HG03159 (cell line): Measurements from ENCODE around the gene NMNAT1.
"Not testable (repeated sequence)": the region's sequence is repeated elsewhere in the genome, so short reads cannot be mapped to it uniquely, and the experiment has no call there.

Source experiments
- ATAC-seq: cut with Tn5 transposase; IDR thresholded peaks from one replicate; pipeline ENCODE4 v1.9.1; 2021; ENCODE audit warnings: mild to moderate bottlenecking, moderate library complexity; ENCODE audit not compliant: unreplicated experiment

The NMNAT1 gene

GRCh38 chr1:9917901-9918300, 25.4 kb upstream of the NMNAT1 start:
- no peak for ATAC-seq

GRCh38 chr1:9920606-9921005, 22.7 kb upstream of the NMNAT1 start:
- ATAC-seq, result no peak

DNA sequence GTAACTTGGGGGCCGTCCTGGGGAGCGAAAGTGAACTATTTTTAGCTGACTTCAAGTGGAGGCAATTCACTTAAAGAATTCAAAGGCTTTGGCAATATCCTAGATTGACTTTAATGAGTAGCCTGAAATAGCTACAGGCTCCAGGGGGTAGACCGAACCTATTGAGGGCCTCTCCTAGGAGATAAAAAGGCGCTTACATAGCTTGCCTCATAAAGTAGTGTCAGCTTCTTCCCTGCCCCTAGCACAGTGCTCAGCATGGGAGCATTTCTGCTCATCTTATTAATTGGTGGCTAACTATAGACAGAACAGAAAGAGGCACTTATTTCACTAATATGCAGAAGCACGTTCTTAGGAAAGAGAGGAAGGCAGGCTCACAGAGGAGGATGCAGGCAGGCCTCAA, 20.9 kb upstream of the NMNAT1 start:
- ATAC-seq, result no peak

- no peak for ATAC-seq
Measured at GRCh38 chr1:9927259-9927658, 16.0 kb upstream of the NMNAT1 start.

GRCh38 chr1:9929431-9930385, 13.6 kb upstream of the NMNAT1 start:
- ATAC-seq, result no peak

DNA sequence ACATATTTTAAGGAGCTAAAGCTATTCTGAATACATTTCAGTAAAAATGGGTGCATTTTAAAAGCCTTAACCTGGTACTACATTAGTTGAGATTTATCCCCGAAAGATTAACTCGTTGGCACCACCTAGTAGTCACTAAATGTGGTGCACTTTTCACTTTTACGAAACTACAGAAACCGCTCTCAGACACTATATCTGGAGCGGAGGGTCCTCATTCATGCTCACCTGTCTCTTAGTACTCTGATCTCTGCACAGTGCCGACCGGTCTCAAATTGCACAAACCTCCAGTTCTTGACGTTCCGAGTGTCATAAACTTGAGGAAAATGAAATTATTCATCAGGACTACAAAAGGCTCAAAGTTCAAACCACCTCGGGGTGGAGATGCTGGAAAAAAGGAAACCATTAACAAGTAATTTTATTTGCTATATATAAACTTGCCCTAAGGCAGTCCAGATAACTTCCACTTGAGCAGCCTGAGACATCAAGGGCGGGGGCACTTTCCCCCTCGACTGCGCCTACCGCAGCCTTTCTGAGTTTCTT, 806 bp upstream of the NMNAT1 start:
- ATAC-seq, result peak; percentile 8

GRCh38 chr1:9946315-9946714, 3.0 kb downstream of the NMNAT1 start:
- ATAC-seq, result no peak

GRCh38 chr1:9957726-9958125, 14.5 kb downstream of the NMNAT1 start:
- ATAC-seq, result no peak

DNA sequence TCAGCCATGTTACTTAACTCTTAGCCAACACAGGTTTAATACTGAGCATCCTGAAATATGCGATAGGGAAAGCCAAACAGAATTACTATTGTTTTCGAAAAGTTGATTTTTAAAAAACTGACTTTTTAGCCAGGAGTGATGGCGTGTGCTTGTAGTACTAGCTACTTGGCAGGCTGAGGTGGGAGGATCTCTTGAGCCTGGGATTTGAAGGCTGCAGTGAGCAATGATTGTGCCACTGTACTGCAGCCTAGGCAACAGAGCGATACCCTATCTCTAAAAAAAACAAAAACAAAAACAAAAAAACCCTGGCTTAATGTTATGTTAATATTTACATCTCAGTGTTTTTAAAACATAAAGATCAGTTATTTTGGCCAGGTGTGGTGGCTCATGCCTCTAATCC, 16.7 kb downstream of the NMNAT1 start:
- no peak for ATAC-seq

- no peak for ATAC-seq
Measured at GRCh38 chr1:9960706-9961562, 17.7 kb downstream of the NMNAT1 start.

DNA sequence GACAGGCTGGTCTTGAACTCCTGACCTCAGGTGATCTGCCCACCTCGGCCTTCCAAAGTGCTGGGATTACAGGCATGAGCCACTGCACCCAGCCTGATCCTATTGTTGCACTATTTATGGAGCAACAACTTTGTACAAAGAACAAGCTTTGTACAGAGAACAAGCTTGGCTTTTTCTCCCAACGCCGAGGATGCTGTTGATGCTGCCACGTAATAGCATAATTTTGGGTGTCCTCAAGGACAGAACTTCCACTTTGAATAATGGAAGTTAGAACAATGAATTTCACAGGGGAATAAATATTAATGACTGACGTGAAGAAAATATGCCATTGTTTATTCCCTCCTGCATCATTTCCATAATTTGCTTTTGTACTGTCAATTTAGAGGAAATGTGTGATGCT, 41.0 kb downstream of the NMNAT1 start:
- no peak for ATAC-seq

DNA sequence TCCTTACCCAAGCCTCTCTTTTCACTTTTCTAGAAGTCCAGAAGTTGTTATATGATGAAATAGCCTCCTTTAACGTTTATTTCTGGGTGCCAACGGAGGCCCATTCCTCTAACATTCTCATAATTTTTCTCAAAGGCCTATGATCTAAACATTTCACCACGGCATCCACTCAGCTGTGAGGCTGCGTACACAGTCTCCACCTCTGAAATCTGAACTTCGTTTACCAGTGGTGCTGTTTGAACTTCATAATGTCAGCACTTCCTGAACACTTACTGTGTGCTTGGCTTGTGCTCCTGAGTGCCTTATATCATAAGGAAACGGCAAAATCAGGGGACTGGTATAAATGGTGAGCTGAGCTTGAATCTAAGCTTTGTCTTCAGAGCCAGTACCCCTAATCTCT, 41.7 kb downstream of the NMNAT1 start:
- ATAC-seq, result no peak

DNA sequence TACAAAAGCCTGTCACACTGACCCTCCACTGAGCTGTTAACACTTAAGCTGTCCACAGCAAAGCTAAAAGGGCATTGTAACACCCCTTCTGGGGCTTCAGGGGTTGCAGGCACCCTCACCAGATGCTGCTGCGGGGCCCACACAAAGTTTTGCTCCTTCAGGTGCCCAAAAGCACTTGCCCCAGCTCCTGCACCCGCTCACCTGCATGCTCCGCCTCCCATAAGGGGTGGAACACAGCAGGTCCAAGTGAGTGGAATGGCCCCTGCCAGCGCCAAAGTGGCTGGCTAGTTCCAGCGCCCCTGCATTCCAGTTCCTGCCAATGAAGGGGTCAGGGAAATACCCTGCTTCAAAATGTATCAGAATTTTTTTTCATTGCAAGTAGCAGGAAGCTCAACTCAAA, 46.5 kb downstream of the NMNAT1 start:
- no peak for ATAC-seq

DNA sequence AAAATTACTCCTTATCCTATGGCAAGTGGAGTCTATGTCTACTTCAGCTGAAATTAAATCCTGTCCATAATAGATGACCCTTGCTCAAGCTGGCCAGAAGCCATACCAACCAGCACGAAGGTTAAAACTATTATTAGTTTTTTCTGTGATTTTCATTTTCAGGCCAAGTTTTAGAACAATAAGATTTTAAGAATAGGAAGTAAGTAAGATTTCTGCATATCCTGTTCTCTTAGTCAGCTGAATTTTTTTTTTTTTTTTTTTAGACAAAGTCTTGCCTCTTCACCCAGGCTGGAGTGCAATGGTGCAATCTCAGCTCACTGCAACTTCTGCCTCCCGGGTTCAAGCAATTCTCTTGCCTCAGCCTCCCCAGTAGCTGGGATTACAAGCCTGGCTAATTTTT, 47.7 kb downstream of the NMNAT1 start:
- no peak for ATAC-seq

- ATAC-seq, result no peak
Measured at GRCh38 chr1:9992910-9993309, 49.6 kb downstream of the NMNAT1 start.

DNA sequence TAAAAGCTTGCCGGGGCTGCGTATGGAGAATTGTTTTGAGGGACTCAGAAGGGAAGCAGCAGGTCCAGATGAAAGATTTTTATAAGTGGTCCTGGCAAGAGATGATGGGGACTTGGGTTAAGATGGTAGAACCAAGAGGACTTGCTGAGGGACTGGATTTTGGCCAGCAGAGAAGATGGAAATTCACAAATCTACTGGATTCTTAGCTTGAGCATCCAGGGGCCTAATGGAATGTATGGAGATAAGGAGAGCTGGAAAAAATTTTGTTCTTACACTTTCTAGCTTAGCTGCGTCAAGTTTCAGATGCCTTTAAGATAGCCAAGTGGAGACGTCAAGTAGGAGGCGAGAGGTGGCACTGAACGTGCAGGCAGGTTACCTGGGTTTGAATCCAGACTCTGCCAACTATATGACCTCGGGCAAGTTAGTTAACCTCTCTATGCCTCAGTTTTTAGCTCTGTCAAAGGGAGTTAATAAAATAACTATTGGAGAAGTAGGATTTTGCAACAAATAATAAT, 50.3 kb downstream of the NMNAT1 start:
- no peak for ATAC-seq

- no peak for ATAC-seq
Measured at GRCh38 chr1:9996624-9997582, 53.6 kb downstream of the NMNAT1 start, which contains the start of gene RBP7. RBP7 (plus strand) TSS chr1:9997228; CDS start chr1:9997259, 31 bp downstream.

DNA sequence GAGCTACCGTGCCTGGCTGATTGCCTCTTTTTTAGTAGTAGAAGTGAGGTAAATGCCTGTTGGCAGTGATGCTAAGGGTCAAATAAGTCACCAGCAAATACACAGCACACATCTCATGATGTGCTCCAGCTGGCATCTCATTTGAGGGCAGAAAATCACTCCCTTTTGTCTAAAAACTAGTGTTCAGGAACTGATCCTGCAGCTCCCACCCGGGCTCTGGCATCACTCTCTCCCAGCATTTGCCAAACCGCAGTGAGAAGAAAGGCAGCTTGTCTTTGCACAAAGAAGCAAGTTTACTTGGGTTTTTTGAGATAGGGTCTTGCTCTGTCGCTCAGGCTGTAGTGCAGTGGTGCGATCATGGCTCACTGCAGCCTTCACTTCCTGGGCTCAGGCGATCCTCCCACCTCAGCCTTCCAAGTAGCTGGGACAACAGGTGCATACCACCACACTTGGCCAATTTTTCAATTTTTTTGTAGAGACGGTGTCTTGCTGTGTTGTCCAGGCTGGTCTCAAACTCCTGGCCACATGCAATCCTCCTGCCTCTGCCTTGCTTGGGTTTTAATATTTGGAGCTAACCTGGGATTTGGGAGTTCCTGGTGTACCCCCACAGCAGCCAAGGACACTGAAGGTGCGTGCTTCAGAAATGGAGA, 57.9 kb downstream of the NMNAT1 start:
- ATAC-seq, result no peak

- not testable (repeated sequence) for ATAC-seq
Measured at GRCh38 chr1:10005248-10005647, 62.0 kb downstream of the NMNAT1 start.

- no peak for ATAC-seq
Measured at GRCh38 chr1:10007169-10007568, 63.9 kb downstream of the NMNAT1 start.
